Activated T-helper 2 cell treated with anti-CD3 and anti-CD28 coated beads, Interferon-gamma antibody, Interleukin-2, Interleukin-4, amounts not matched to agents 10 μg/mL and 5 μg/mL and 100 μg/mL, durations not matched to agents 14 hours and 24 hours and 36 hours (primary cell): ENCODE measurements around the gene NIPA2. TPM values are rescaled to one million over a fixed set of nuclear protein-coding genes. Genes with fewer than 3 reads are reported as not detected.

Source experiments
- DNase-seq: peaks from one replicate; pipeline ENCODE4 v3.0.0; 2021; ENCODE audit warnings: low spot score
- H3K27ac Mint-ChIP-seq: one replicate; pipeline ENCODE4 v1.8.0; 2021; ENCODE audit warnings: mixed read lengths
- H3K27me3 Mint-ChIP-seq: one replicate; pipeline ENCODE4 v1.8.0; 2021; ENCODE audit warnings: low read depth, mixed read lengths
- H3K36me3 Mint-ChIP-seq: one replicate; pipeline ENCODE4 v1.8.0; 2021; ENCODE audit warnings: low read depth, mixed read lengths
- H3K4me1 Mint-ChIP-seq: one replicate; pipeline ENCODE4 v1.8.0; 2021; ENCODE audit warnings: low read depth, mixed read lengths
- H3K4me3 Mint-ChIP-seq: one replicate; pipeline ENCODE4 v1.8.0; 2021; ENCODE audit warnings: low read depth, mild to moderate bottlenecking, moderate library complexity, mixed read lengths
- H3K9me3 Mint-ChIP-seq: one replicate; pipeline ENCODE4 v1.8.0; 2021; ENCODE audit warnings: mixed read lengths
- intact Hi-C: fragments of 100-400 bp; cut with micrococcal nuclease; formaldehyde crosslinking; loops from one replicate; pipeline ENCODE4 v1.15.1; 2023
- total RNA-seq: library from RNA; stranded (reverse); gene quantifications from 2 replicates; pipeline ENCODE4 v1.2.3, GENCODE V29; 2022

Gene NIPA2
- total RNA-seq, 1 donor from 2014 or later = 65.3 TPM

- Mint-ChIP-seq H3K36me3 (peaks cover 33% of the 10 kb centered on the region), H3K27me3 (no peaks in the 10 kb centered on the region), H3K9me3 (no peaks in the 10 kb centered on the region), H3K27ac (no peak overlapping the region), H3K4me1 (no peaks in the 10 kb centered on the region), H3K4me3 (no peak overlapping the region)
- DNase-seq = no peak
- intact Hi-C loops = no loop called here
These were observed 33.1 kb downstream of the NIPA2 start for GRCh38 chr15:22871481-22872086.

GRCh38 chr15:22872936-22873701 is 34.7 kb downstream of the NIPA2 start:
- no peaks in the 10 kb centered on the region for H3K9me3 Mint-ChIP-seq
- no peaks in the 10 kb centered on the region for H3K4me1 Mint-ChIP-seq
- no peak overlapping the region for H3K4me3 Mint-ChIP-seq
- H3K27me3 Mint-ChIP-seq = no peaks in the 10 kb centered on the region
- no peak for DNase-seq
- peaks cover 21% of the 10 kb centered on the region for H3K36me3 Mint-ChIP-seq
- intact Hi-C loops = no loop called here
- H3K27ac Mint-ChIP-seq = no peak overlapping the region

- H3K4me3 Mint-ChIP-seq = no peak overlapping the region
- H3K36me3 Mint-ChIP-seq = peaks cover 17% of the 10 kb centered on the region
- no peaks in the 10 kb centered on the region for H3K27me3 Mint-ChIP-seq
- H3K9me3 Mint-ChIP-seq = no peaks in the 10 kb centered on the region
- intact Hi-C loops = no loop called here
- DNase-seq = no peak
- no peak overlapping the region for H3K27ac Mint-ChIP-seq
- H3K4me1 Mint-ChIP-seq = no peaks in the 10 kb centered on the region
These were observed 35.4 kb downstream of the NIPA2 start for GRCh38 chr15:22873841-22874240.

- H3K36me3 Mint-ChIP-seq = peaks cover 13% of the 10 kb centered on the region
- H3K27me3 Mint-ChIP-seq = no peaks in the 10 kb centered on the region
- no peak overlapping the region for H3K4me3 Mint-ChIP-seq
- H3K9me3 Mint-ChIP-seq = no peaks in the 10 kb centered on the region
- no peaks in the 10 kb centered on the region for H3K4me1 Mint-ChIP-seq
- no peak for DNase-seq
- no peak overlapping the region for H3K27ac Mint-ChIP-seq
- intact Hi-C loops = no loop called here
These were observed 35.8 kb downstream of the NIPA2 start for GRCh38 chr15:22874256-22874655.

GRCh38 chr15:22874966-22875365 is 36.5 kb downstream of the NIPA2 start:
- Mint-ChIP-seq H3K27me3 (no peaks in the 10 kb centered on the region), H3K4me1 (no peaks in the 10 kb centered on the region), H3K27ac (no peak overlapping the region), H3K36me3 (peaks cover 10% of the 10 kb centered on the region), H3K4me3 (no peak overlapping the region), H3K9me3 (no peaks in the 10 kb centered on the region)
- no peak for DNase-seq
- intact Hi-C loops = no loop called here

GRCh38 chr15:22877117-22877516 is 38.7 kb downstream of the NIPA2 start:
- Mint-ChIP-seq H3K36me3 (peaks cover 9% of the 10 kb centered on the region), H3K27me3 (no peaks in the 10 kb centered on the region), H3K27ac (no peak overlapping the region), H3K4me3 (no peak overlapping the region), H3K4me1 (no peaks in the 10 kb centered on the region), H3K9me3 (no peaks in the 10 kb centered on the region)
- no peak for DNase-seq
- intact Hi-C loops = no loop called here

- no peak overlapping the region for H3K27ac Mint-ChIP-seq
- peaks cover 10% of the 10 kb centered on the region for H3K36me3 Mint-ChIP-seq
These were observed 39.1 kb downstream of the NIPA2 start for GRCh38 chr15:22877607-22878006.

GRCh38 chr15:22878103-22878502 is 39.6 kb downstream of the NIPA2 start:
- no peak for DNase-seq
- H3K36me3 Mint-ChIP-seq = peaks cover 10% of the 10 kb centered on the region
- H3K27ac Mint-ChIP-seq = no peak overlapping the region
- H3K4me3 Mint-ChIP-seq = no peak overlapping the region
- H3K27me3 Mint-ChIP-seq = no peaks in the 10 kb centered on the region
- no peaks in the 10 kb centered on the region for H3K9me3 Mint-ChIP-seq
- no peaks in the 10 kb centered on the region for H3K4me1 Mint-ChIP-seq
- intact Hi-C loops = no loop called here

More at GRCh38 chr15:22877607-22878006, 39.1 kb downstream of the NIPA2 start:
- DNase-seq = no peak
- H3K9me3 Mint-ChIP-seq = no peaks in the 10 kb centered on the region
- H3K4me3 Mint-ChIP-seq = no peak overlapping the region
- H3K27me3 Mint-ChIP-seq = no peaks in the 10 kb centered on the region
- H3K4me1 Mint-ChIP-seq = no peaks in the 10 kb centered on the region
- intact Hi-C loops = no loop called here

- Mint-ChIP-seq H3K4me1 (no peaks in the 10 kb centered on the region), H3K9me3 (no peaks in the 10 kb centered on the region), H3K4me3 (no peak overlapping the region), H3K27ac (no peak overlapping the region), H3K27me3 (no peaks in the 10 kb centered on the region), H3K36me3 (peaks cover 10% of the 10 kb centered on the region)
- intact Hi-C loops = no loop called here
- DNase-seq = no peak
These were observed 41.9 kb downstream of the NIPA2 start for GRCh38 chr15:22880068-22880980.

GRCh38 chr15:22880981-22881738 is 42.7 kb downstream of the NIPA2 start:
- intact Hi-C loops = no loop called here
- H3K4me3 Mint-ChIP-seq = no peak overlapping the region
- H3K4me1 Mint-ChIP-seq = no peaks in the 10 kb centered on the region
- DNase-seq = no peak
- H3K27me3 Mint-ChIP-seq = no peaks in the 10 kb centered on the region
- H3K27ac Mint-ChIP-seq = no peak overlapping the region
- H3K36me3 Mint-ChIP-seq = peaks cover 7% of the 10 kb centered on the region
- H3K9me3 Mint-ChIP-seq = no peaks in the 10 kb centered on the region

- no peak overlapping the region for H3K27ac Mint-ChIP-seq
- H3K9me3 Mint-ChIP-seq = no peaks in the 10 kb centered on the region
- no peak overlapping the region for H3K4me3 Mint-ChIP-seq
- H3K4me1 Mint-ChIP-seq = no peaks in the 10 kb centered on the region
- no peak for DNase-seq
- intact Hi-C loops = no loop called here
- no peaks in the 10 kb centered on the region for H3K27me3 Mint-ChIP-seq
- H3K36me3 Mint-ChIP-seq = peaks cover 7% of the 10 kb centered on the region
These were observed 43.4 kb downstream of the NIPA2 start for GRCh38 chr15:22881739-22882440.

- H3K4me3 Mint-ChIP-seq = no peak overlapping the region
- H3K9me3 Mint-ChIP-seq = no peaks in the 10 kb centered on the region
- H3K27ac Mint-ChIP-seq = no peak overlapping the region
- intact Hi-C loops = no loop called here
- no peaks in the 10 kb centered on the region for H3K4me1 Mint-ChIP-seq
- no peak for DNase-seq
- H3K36me3 Mint-ChIP-seq = peaks cover 7% of the 10 kb centered on the region
- H3K27me3 Mint-ChIP-seq = no peaks in the 10 kb centered on the region
These were observed 44.7 kb downstream of the NIPA2 start for GRCh38 chr15:22883196-22883595.
